SIG-M5 (cell line): ENCODE measurements around the gene WDR4.
"Not testable (repeated sequence)": the region's sequence is repeated elsewhere in the genome, so short reads cannot be mapped to it uniquely, and the experiment has no call there.

Experiments
- DNase-seq: peaks from one replicate; lab custom pipeline; 2025; lab: John Stamatoyannopoulos, UW

Gene WDR4

GRCh38 chr21:42815217-42815616 is 64.1 kb downstream of the WDR4 start:
- DNase-seq, result no peak

- DNase-seq, result not testable (repeated sequence)
Observed at GRCh38 chr21:42812528-42813241, 66.7 kb downstream of the WDR4 start.

GRCh38 chr21:42811960-42812359 is 67.4 kb downstream of the WDR4 start:
- no peak for DNase-seq

- no peak for DNase-seq
Observed at GRCh38 chr21:42809577-42810475, 69.5 kb downstream of the WDR4 start.

- DNase-seq, result no peak
Observed at GRCh38 chr21:42809171-42809570, 70.2 kb downstream of the WDR4 start.

- DNase-seq, result no peak
Observed at GRCh38 chr21:42807938-42808613, 71.3 kb downstream of the WDR4 start.

- not testable (repeated sequence) for DNase-seq
Observed at GRCh38 chr21:42807293-42807895, 71.9 kb downstream of the WDR4 start.

GRCh38 chr21:42806509-42807140 is 72.7 kb downstream of the WDR4 start:
- no peak for DNase-seq

GRCh38 chr21:42801616-42802015 is 77.7 kb downstream of the WDR4 start:
- not testable (repeated sequence) for DNase-seq

GRCh38 chr21:42799948-42800347 is 79.4 kb downstream of the WDR4 start:
- no peak for DNase-seq

- DNase-seq, result no peak
Observed at GRCh38 chr21:42799516-42799915, 79.8 kb downstream of the WDR4 start.
